Cerebellar cortex (tissue), 1 donor: Measurements from ENCODE around the gene LAS1L.
"Not testable (repeated sequence)": the region's sequence is repeated elsewhere in the genome, so short reads cannot be mapped to it uniquely, and the experiment has no call there.

Experiments used
- DNase-seq: peaks from one replicate; pipeline ENCODE4 v3.0.0-alpha.2; 2015; ENCODE audit warnings: low spot score

The LAS1L gene

DNA sequence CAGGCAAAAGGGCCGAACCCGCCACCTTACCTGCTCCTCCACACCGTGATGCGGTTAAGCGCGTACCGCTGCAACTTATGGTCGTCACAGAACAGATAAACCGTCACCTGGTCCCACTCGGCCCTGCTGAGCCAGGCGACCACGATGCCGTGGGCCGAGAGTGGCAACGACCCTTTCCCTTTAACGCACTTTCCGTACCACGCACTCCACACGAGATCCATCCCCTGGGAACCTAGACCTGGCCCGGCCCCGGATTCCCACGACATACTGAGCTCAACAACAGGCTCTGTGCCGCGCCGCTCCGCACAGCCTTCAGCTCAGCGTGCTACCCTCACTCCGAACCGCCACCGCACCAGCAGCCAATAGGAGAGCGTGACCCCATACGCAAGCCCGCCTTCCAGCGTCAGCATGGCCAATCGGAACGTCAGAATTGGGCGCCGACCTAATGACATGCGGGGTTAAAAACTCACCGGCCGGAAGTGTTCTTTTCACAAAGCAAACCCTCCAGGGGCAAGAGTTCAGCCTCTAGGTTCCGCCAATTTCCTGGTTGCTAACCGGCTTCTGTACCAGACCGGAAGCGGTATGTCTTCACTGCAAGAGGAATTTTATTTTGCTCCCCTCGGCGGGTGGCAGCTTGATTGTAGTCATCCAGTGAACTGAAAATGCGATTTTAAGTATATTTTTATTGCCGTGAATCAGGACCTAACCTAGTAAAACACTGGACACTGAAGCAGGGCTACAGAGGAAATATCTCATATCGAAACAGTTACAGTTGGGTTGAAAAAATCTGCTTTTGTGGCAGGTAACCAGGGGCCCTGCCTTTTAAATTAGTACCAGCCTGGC lies at the start of gene LAS1L:
Gene LAS1L (minus strand): TSS at position 338 of the 843 bp plus-strand sequence. CDS start 72 bp downstream, at position 266.
- DNase-seq: peak; percentile 96

DNA sequence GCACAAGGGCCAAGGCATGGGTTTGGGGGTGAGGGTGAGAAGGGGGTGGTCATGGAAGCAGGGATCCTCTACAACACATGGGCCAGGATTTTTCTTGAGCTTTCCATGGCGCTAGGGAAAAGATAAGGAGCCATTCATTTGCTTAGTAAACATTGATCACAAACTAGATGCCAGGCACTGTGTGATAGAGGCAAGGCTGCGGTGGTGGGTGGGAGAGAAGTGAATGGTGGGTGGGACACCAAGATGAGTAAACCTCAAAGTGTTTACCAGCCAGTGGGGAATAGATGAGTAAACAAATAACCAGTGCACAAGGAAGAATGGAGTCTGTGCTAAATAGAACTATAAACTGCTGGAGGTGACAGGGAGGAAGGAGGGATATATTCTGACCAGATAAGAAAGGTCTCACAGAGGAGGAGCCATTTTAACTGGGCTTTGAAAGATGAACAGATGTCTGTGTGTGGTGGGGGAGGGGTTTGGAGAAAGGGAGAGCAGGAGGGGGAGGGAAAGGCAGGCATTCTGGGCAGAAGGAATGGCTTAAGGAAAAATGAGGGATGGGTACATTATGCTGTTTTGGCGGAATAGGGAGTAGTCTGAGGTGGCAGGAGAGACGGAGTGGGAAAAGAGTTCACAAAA lies 48.0 kb upstream of the LAS1L start:
- DNase-seq: no peak

DNA sequence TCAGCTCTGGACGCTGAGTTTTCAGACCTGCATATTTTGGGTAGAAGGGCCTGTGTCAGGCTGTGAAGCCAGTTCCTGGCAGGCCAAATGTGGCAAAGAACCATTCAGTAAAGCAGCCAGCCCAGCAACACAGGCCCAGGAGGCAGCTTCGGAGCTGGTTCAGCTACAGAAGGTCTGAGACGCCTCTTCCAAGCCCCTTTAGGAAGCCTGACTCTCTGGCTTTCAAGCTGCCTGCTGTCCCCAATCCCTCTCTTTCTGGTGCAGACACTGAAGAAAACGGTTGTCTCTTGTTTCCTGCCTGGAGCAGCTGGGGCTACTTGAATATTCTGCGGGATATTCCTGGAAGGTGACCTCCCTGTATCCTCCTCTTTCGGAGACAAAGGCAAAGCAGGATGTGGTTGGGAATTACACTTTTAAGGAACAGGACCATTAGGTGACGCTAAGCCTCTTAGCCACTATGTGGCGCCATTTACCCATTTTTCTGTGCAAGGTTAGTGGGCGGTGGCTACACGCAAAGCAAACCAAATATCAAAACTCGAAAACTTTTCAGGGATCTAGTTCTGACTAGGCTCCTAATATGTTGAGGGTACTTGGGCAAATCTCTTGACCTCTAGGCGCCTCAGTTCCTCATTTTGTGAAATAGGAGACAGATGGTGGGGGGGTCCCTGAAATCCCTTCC lies 47.2 kb upstream of the LAS1L start:
- peak; percentile 66 for DNase-seq

DNA sequence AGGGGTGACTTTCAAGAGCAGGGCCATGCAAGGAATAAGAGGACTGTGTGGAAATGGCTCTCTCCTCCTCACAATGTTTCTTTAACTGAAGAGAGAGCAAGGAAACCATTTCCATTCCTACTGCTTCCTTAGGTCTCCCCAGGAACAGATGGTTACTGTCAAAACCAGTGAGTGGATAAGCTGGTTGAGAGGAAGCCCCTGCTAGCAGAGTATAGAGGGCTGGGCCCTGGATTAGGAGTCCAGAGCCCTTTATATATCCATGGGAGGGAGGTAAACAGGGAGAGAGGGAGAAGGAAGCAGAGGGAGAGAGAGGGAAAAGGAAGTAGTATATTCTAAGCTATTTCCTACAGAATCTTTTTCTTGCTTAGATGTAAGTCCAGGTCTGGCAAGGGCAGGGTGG lies 43.8 kb upstream of the LAS1L start:
- peak; percentile 51 for DNase-seq

DNA sequence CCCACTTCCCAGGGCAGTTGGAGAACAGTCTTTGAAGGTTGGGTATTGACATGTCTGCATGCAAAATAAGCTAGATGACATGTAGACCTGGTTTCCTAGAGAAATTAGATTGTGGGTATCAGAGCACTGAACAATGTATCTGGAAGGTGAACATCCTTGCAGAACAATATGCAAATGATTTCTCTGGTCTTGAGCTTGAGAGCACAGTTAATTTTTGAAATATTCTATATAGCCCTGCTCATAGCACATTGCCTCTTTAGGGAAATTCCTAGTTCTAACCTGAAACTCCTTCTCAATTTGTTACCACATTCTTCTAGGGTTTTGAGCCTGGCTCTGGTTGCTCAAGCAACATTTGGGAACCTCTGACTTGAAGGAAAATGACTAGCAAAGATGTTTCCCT lies 41.6 kb upstream of the LAS1L start:
- DNase-seq: no peak

DNA sequence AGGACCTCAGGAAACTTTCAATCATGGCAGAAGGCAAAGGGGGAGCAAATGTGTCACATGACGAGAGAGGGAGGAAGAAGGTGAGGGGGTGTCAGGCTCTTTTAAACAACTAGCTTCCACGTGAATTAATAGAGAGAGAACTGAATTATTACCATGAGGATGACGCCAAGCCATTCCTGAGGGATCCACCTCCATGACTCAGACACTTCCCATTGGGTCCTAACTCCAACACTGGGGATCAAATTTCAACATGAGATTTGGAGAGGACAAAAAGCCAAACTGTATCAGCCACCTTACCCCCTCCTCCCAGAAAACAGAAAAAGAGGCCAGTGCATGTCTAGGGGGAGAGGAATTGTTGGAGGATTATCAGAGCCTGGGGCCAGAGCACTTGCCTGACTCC lies 40.4 kb upstream of the LAS1L start:
- DNase-seq: no peak

DNA sequence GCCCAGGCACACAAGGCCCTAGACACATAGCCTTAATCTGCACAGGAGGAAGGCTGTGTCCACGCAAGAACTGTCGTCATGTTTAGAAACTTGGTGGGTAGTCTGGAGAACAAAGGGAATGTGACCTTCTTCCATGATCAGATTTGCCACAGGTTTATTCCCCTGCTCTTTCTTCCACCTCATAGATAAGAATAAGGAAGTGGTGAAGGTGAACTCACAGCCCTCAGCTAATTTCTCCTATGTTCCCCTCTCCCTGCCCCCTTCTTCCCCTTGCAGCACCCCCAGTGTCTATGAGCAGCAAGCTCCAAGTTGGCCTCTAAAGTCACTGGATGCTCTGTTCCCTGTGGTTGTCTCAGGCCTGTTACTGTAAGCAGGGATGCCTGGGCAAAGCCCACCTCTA lies 39.8 kb upstream of the LAS1L start:
- no peak for DNase-seq

DNA sequence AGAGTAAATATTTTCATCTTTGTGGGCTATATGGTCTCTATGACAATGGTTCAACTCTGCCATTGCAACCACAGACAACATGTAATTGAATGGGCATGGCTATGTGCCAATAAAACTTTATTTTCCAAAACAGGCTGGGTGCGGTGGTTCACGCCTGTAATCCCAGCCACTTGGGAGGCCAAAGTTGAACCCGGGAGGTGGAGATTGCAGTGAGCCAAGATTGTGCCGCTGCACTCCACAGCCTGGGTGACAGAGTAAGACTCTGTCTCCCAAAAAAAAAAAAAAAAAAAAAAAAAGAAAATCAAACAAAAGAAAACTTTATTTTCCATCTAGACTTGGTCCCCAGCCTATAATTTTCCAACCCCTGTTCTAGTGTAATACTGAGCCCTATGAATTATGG lies 38.4 kb upstream of the LAS1L start:
- DNase-seq: no peak

DNA sequence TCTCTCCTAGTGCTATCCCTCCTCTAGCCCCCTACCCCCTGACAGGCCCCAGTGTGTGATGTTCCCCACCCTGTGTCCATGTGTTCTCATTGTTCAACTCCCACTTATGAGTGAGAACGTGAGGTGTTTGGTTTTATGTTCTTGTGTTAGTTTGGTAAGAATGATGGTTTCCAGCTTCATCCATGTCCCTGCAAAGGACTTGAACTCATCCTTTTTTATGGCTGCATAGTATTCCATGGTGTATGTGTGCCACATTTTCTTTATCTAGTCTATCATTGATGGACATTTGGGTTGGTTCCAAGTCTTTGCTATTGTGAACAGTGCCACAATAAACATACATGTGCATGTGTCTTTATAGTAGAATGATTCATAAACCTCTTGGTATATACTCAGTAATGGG lies 28.3 kb upstream of the LAS1L start:
- DNase-seq: not testable (repeated sequence)

DNA sequence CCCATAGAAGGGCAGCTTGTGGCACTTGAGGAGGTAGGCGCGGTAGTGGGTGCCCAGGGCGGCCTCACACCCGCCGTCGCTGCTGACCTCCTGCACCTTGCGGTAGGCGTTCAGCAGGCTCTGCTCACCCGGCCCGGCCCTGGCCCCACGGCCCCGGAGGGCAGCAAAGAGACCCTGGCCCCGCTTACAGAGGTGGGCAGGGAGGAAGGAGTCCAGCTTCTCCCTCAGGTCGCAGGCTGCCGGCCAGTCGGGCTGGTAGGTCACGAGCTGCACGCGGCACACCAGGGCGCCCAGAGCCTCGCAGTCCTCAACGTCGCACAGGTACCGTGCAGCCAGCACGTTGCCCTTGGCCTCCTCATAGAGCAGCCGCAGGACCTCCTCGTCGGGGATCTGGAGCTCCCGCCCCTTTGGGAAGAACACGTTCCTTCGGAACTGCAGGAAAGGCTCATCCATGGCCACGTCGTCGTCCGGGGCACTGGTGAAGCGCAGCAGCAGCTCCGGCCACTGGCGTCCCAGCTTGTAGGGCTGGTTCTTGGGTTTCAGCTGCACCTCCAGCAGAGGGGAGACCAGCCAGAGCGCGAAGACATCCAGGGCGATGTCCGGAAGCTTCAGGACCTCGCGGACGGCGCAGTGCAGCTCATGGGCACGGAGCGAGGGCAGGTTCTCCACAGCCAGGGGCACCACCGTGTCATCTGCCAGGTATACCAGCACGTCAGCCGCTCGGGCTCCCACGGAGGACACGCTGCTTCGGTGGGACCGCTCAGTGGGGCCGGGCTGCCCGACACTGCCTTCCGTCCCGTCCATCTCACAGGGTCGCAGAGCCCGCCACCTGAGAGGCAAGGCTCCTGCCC lies 17.1 kb upstream of the LAS1L start:
- no peak for DNase-seq

DNA sequence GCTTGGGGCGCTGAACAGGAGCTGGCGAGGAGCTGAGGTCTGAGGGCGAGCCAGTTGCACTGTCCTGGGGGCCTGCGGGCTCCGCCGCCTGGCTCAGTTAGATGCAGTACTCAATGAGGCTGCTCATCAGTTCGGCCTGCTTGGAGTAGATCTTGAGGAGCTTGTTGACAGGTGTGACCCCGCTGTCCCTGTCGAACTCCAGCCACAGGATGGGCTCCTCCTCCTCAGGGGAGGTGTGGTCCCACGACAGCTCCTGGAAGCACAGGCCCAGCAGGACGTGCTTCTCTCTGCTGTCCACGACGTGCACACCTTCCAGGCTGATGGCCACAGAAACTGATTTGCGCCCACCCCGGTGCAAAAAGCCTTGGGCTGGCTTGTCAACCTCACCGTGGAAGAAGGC lies 16.5 kb upstream of the LAS1L start:
- no peak for DNase-seq

DNA sequence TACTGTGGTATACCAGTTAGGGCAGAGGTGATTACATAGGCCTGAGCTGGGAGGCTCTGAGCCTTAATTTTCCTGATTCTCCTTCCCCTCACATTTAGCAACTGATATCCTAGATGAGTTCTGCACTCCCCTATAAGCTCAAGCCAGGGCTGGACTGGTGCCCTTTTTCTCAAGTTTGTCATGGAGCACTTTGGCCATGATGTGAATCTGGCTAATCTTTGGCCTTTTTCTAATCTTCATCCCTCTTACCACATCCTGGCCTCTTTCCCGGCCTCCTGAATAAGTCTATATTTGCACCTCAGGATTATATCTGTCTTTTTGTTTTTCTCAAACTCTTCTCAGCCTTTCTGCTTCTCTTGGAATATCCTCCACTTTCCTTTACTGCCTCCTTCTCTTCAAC lies 10.9 kb upstream of the LAS1L start:
- DNase-seq: no peak

DNA sequence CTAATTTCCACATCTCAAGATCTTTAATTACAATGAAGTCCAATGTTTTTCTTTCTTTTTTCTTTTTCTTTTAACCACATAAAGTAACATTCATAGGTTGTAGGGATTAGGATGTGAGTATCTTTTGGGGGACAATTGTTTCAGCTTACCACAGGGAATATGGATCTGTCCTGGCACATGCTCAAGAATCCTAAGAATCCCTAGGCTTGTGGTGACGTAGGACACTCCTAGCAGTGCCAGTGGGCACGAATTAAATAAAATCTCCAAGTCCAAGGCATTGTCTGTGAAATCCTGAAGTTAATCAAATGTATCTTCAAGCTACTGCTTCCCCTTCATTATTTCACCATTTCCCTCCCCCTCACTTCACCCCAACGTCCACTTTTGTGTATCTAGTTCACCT lies 2.6 kb upstream of the LAS1L start:
- no peak for DNase-seq

DNA sequence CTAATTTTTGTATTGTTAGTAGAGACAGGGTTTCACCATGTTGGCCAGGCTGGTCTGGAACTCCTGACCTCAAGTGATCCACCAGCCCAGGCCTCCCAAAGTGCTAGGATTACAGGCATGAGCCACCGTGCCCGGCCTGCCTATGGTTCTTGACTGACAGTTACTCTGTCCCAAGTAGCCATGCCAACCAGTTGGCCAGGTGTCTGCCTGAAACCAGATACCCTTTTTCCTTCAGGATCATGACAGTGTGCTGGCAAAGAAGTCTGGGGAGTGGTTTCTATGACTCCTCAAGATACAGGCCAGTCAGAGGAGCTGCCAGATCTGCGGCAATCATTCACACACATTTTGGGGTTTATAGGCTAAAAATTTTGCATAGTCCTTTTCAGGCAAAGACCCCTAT lies 1.7 kb upstream of the LAS1L start:
- DNase-seq: no peak

DNA sequence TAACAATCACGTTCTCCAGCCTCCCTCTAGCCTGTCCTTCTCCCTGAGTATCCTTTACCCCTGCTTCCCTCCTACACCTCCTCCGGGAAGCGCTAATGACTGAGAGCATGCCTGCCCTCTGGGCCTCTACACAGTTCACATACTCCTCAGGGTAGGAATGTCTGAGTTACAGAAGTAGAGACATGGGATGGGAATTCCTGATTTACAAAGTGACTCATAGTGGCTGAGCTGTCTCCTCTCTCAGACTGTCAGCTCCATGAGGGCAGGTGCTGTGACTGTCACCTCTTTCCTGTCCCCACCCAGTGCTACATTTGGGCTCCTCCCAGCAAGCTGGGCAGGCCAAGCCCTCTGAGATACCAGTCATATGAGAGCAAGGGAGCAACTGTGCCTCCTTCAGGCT lies 2.6 kb downstream of the LAS1L start:
- no peak for DNase-seq

DNA sequence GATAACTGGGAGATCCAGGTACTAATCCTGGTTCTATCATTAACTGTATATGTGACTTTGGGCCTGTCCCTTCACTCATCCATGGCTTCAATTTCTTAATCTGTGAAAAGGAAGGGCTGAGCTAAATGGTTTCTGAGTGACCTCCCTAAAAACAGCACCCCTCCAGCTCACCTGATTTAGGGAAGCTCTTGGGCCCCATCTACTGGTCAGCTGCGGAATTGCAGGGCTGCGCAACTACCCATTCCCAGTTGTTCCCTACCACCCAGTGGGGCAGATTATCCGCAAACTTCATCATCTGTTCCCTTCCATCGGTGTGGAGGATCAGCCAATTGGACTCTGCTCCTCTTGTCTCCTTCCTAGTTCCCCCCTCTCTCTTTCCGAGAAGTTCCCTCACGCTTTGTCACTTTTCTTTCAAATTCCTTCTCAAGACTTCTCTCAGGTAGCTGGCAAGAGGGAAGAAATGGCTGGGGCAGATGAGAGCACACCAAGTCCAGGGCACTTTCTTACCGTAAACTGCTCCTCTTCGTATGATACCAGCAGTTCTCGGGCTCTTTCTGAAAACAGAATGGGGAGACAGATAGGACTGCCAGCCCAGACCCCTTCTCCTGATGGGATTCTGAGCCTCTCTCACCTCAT lies 5.8 kb downstream of the LAS1L start:
- DNase-seq: peak; percentile 54

DNA sequence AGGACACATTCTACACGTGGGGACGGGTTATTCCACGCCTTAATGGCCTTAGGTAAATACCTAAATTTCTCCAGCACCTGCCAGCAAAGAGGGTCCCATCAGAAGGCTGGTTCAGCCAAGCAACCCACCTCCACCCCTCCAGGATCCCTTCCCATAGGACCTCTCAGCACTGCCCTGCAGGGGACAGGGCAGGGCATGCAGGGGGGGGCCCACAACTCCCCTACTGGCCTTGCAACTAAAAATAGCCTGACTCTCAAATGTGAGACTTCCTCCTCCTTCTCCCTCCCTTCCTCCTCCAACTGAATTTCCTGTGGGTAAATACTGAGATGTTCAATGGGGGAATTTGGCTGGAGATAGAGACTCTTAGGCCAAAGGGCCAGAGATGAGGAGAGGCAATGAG lies 6.3 kb downstream of the LAS1L start:
- DNase-seq: no peak

DNA sequence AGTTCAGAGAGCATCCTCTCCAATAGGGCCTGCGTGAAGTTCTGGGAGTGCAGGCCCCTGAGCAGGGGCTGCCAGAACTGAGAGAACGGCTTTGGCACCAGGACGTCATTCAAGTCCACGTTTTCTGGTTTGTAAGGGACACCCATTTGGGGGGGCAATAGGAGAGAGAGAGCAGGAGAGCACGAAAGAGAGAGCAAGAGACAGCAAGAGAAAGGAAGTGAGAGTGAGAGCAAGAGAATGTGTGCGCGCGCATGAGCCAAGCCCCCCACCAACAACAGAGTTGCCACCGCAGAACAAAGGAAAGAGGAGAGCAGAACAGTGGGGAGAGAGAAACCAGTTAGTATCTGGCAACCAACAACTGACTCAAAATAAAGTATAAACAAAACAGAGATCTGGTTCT lies 10.4 kb downstream of the LAS1L start:
- no peak for DNase-seq

DNA sequence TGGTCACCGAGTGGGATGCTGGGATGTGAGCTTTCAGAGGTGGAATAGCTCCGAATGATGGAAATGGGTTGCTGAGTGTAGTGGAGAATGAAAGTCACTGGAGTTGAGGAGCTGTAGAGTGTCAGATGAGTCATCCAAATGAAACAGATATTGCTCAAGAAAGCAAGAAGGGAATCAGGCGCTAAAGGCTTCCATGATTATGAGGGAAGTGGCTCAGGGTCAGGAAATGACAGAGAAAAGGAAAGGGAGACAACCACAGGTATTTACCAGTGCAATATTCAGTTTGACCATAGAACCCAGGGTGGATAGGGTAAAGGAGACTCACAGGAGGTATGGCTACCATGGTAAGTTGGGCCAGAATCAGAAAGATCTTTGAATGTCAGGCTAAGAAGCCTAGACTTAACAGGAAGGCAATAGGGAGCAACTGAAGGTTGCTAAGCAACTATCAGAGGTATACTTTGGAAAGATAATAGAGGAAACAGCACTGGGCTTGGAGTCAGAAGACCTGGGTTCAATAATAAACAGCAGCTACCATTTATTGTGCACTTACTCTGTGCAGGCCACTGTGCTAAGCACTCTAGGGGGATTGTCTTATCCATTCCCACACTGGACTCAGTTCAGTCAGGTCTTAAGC lies 11.7 kb downstream of the LAS1L start:
- DNase-seq: no peak

DNA sequence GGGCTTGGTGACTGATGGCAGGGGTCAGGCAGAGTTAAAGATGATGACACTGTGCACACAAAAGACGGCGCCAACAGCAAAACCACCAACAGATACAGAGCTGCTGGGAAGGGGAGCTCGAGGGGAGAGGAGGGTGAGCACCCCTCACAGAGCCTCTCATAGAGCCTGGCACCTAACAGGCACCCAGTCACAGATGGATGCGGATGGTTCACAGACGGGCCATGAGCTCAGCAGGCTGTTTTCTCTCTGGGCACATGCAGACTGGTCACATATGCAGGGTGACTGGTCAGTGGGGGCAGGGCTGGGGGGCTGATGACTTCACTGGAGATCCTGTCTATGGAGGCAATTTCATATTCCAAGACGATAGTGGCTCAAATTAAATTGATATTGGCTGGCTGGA lies 15.1 kb downstream of the LAS1L start:
- not testable (repeated sequence) for DNase-seq

DNA sequence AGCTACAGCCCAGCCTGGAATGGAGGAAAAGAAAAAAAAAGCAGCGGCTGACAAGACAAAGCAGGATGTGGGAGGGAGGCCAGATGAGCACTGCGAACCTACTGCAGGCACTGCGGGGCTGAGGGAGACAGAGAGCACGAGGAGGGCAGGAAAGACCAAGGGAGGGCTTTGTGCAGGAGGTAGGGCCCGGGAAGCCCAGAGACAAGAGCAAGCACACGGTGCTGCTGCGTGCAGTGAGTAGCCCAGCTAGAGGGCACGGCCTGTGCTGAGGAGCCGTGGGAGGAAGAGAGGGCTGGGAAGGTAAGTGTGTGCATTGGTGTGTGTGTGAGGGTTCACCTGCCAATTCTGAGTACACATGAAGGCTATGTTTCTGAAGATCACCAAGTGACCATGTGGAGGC lies 15.6 kb downstream of the LAS1L start:
- not testable (repeated sequence) for DNase-seq
